ENCODE measurements around the gene AFAP1L1.

DNA sequence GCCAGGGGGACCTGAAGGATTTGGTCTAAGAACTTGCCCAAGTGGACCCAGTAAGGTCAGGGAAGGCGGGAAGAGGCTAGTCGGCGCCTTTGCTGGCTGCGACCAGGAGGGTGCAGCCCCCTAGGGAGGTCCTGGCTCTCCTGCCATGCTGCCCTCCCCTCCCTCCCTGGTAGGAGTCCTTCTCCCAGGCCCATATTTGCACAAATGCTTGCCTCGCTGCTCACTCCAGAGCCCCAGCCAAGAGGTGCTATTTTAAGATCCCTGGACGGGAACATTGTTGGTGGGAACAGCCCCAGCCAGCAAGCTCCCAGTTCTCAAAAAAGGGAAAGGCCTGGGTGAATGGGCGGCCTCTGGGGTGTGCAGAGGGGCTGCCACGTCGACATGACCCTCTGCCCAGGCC, 111.7 kb downstream of the AFAP1L1 start:
- TF ChIP-seq CTCF (IDR thresholded peaks at IDR 0.05) = no peak
- TF ChIP-seq EP300 (IDR thresholded peaks at IDR 0.05) = peak; percentile 23 to 96 (median 80)
- TF ChIP-seq POLR2A (IDR thresholded peaks at IDR 0.05) = peak in 1 of 2 donors; percentile 31
